ENCODE measurements around the gene ADCY2. TPM values are rescaled to one million over a fixed set of nuclear protein-coding genes. Genes with fewer than 3 reads are reported as not detected.

Gene ADCY2
- polyA plus RNA-seq, 1 of the 3 experiments (the other 2 are of a cell fraction) = not detected

DNA sequence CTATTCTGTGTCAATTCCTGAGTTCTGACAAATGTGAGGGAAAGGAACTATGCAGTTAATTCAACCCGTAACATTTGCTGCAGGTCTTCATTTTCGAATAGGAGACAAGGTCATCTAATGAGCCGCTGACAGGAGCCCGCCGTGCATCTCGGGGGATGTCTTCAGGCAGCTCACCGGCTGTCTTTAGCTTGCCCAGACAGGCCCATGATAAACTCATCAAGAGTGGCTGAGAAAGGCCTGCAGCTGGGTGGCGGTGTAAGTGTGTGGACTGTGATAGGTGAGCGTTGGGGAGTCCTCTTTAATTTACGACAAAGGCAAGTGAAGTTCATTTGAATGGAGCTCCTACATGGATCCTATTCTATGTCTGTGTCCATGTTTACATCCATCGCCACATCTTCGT is 190.5 kb downstream of the ADCY2 start:
- no peaks in the 10 kb centered on the region for H3K9me3 ChIP-seq
- no peak overlapping the region for H3K4me3 ChIP-seq (ENCODE audit: low read depth in 2 of 2, low read length in 1 of 2)
- no peaks in the 10 kb centered on the region for H3K4me1 ChIP-seq (ENCODE audit: control insufficient read depth in 1 of 2, insufficient read depth in 2 of 2, low read depth in 1 of 2, low read length in 1 of 2)
- ChIA-PET CTCF (no interaction called here), POLR2A (no interaction called here)
- no peak overlapping the region for H3K27ac ChIP-seq (ENCODE audit: low read depth in 2 of 2, low read length in 1 of 2)
- no peaks in the 10 kb centered on the region for H3K9me2 ChIP-seq
- H3K79me2 ChIP-seq (ENCODE audit: insufficient read depth) = no peaks in the 10 kb centered on the region
- no peaks in the 10 kb centered on the region for H3F3A ChIP-seq (replicated peaks; ENCODE audit: insufficient read depth)
- DNase-seq = no peak
- TF ChIP-seq MXI1 (IDR thresholded peaks at IDR 0.05; ENCODE audit: low read depth, low read length) (no peak), TAF1 (IDR thresholded peaks at IDR 0.05; ENCODE audit: borderline replicate concordance, low read depth, low read length) (no peak), TCF12 (IDR thresholded peaks at IDR 0.05) (no peak), ELF1 (IDR thresholded peaks at IDR 0.05) (no peak), CHD2 (IDR thresholded peaks at IDR 0.05; ENCODE audit: low read length, partially characterized antibody) (no peak), FOSL2 (IDR thresholded peaks at IDR 0.05; ENCODE audit: borderline replicate concordance, low read depth) (no peak), RFX5 (IDR thresholded peaks at IDR 0.05; ENCODE audit: low read length) (no peak), EP300 (IDR thresholded peaks at IDR 0.05; ENCODE audit: borderline replicate concordance in 1 of 2, low read depth in 1 of 2, low read length in 1 of 2) (no peak), EZH2phosphoT487 (IDR thresholded peaks at IDR 0.05; ENCODE audit: borderline replicate concordance, low read depth) (no peak), GABPA (IDR thresholded peaks at IDR 0.05; ENCODE audit: low read depth) (no peak)
- TF ChIP-seq, protein P1, sequence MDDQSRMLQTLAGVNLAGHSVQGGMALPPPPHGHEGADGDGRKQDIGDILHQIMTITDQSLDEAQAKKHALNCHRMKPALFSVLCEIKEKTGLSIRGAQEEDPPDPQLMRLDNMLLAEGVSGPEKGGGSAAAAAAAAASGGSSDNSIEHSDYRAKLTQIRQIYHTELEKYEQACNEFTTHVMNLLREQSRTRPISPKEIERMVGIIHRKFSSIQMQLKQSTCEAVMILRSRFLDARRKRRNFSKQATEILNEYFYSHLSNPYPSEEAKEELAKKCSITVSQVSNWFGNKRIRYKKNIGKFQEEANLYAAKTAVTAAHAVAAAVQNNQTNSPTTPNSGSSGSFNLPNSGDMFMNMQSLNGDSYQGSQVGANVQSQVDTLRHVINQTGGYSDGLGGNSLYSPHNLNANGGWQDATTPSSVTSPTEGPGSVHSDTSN (IDR thresholded peaks at IDR 0.05) = no peak
- TF ChIP-seq, protein P2, sequence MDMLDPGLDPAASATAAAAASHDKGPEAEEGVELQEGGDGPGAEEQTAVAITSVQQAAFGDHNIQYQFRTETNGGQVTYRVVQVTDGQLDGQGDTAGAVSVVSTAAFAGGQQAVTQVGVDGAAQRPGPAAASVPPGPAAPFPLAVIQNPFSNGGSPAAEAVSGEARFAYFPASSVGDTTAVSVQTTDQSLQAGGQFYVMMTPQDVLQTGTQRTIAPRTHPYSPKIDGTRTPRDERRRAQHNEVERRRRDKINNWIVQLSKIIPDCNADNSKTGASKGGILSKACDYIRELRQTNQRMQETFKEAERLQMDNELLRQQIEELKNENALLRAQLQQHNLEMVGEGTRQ (IDR thresholded peaks at IDR 0.05; ENCODE audit: borderline replicate concordance, low read depth, low read length) = no peak
- TF ChIP-seq, protein P3, sequence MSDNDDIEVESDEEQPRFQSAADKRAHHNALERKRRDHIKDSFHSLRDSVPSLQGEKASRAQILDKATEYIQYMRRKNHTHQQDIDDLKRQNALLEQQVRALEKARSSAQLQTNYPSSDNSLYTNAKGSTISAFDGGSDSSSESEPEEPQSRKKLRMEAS (IDR thresholded peaks at IDR 0.05; ENCODE audit: low read depth) = no peak
- TF ChIP-seq, protein P4, sequence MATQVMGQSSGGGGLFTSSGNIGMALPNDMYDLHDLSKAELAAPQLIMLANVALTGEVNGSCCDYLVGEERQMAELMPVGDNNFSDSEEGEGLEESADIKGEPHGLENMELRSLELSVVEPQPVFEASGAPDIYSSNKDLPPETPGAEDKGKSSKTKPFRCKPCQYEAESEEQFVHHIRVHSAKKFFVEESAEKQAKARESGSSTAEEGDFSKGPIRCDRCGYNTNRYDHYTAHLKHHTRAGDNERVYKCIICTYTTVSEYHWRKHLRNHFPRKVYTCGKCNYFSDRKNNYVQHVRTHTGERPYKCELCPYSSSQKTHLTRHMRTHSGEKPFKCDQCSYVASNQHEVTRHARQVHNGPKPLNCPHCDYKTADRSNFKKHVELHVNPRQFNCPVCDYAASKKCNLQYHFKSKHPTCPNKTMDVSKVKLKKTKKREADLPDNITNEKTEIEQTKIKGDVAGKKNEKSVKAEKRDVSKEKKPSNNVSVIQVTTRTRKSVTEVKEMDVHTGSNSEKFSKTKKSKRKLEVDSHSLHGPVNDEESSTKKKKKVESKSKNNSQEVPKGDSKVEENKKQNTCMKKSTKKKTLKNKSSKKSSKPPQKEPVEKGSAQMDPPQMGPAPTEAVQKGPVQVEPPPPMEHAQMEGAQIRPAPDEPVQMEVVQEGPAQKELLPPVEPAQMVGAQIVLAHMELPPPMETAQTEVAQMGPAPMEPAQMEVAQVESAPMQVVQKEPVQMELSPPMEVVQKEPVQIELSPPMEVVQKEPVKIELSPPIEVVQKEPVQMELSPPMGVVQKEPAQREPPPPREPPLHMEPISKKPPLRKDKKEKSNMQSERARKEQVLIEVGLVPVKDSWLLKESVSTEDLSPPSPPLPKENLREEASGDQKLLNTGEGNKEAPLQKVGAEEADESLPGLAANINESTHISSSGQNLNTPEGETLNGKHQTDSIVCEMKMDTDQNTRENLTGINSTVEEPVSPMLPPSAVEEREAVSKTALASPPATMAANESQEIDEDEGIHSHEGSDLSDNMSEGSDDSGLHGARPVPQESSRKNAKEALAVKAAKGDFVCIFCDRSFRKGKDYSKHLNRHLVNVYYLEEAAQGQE (IDR thresholded peaks at IDR 0.05; ENCODE audit: low read depth, low read length) = no peak
- TF ChIP-seq, protein P5, sequence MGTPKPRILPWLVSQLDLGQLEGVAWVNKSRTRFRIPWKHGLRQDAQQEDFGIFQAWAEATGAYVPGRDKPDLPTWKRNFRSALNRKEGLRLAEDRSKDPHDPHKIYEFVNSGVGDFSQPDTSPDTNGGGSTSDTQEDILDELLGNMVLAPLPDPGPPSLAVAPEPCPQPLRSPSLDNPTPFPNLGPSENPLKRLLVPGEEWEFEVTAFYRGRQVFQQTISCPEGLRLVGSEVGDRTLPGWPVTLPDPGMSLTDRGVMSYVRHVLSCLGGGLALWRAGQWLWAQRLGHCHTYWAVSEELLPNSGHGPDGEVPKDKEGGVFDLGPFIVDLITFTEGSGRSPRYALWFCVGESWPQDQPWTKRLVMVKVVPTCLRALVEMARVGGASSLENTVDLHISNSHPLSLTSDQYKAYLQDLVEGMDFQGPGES (IDR thresholded peaks at IDR 0.05; ENCODE audit: low read depth, low read length) = no peak
- H3K36me3 ChIP-seq (replicated peaks in 1 of 2; ENCODE audit: control insufficient read depth in 1 of 2, insufficient read depth in 2 of 2, low read length in 1 of 2) = no peaks in the 10 kb centered on the region
- H4K20me1 ChIP-seq (ENCODE audit: insufficient read depth) = no peaks in the 10 kb centered on the region
- no peak overlapping the region for H3K9ac ChIP-seq
- no peaks in the 10 kb centered on the region for H3K27me3 ChIP-seq (ENCODE audit: insufficient read depth)
- no peak overlapping the region for H3K4me2 ChIP-seq
- no peak overlapping the region for H2AFZ ChIP-seq (ENCODE audit: low read depth)
- 37% methylated on average over 12 of the region's 12 CpGs for WGBS (ENCODE audit: low lambda C conversion rate)

Data from SK-N-SH (cell line).